ENCODE measurements around the gene COL6A3. TPM values are rescaled to one million over a fixed set of nuclear protein-coding genes. Genes with fewer than 3 reads are reported as not detected.

The COL6A3 gene
- total RNA-seq, 1 experiment from 2014 or later: 1.2 TPM

GRCh38 chr2:237424544-237424943 lies 10.6 kb upstream of the COL6A3 start:
- Histone ChIP-seq H3K9ac (ENCODE audit: low read length) (no peak overlapping the region), H3K27ac (ENCODE audit: low read depth, low read length) (no peak overlapping the region), H2AFZ (ENCODE audit: low read depth, low read length, poor library complexity, severe bottlenecking) (peak overlapping the region; percentile 32), H3K4me1 (ENCODE audit: control insufficient read depth in 1 of 2, insufficient read depth in 2 of 2, low read length in 2 of 2) (peaks cover 5 to 10% of the 10 kb centered on the region in 2 experiments; a peak in 3 of 4 replicates), H3K27me3 (ENCODE audit: insufficient read depth, low read length) (no peaks in the 10 kb centered on the region; the same call in 1 of the 2 replicates), H3K9me3 (ENCODE audit: control insufficient read depth in 1 of 2, insufficient read depth in 1 of 2, low read depth in 1 of 2, low read length in 2 of 2) (no peaks in the 10 kb centered on the region), H3K79me2 (ENCODE audit: insufficient read depth, low read length) (no peaks in the 10 kb centered on the region), H3K4me2 (ENCODE audit: low read length) (no peak overlapping the region), H4K20me1 (ENCODE audit: insufficient read depth) (no peaks in the 10 kb centered on the region), H3K36me3 (ENCODE audit: control insufficient read depth in 1 of 2, insufficient read depth in 2 of 2, low read length in 2 of 2) (no peaks in the 10 kb centered on the region), H3K4me3 (replicated peaks in 1 of 2; ENCODE audit: low read depth in 1 of 2, low read length in 2 of 2) (no peak overlapping the region), H3K9me2 (ENCODE audit: insufficient read depth) (no peaks in the 10 kb centered on the region)
- TF ChIP-seq YY1 (IDR thresholded peaks at IDR 0.05; ENCODE audit: extremely low read depth, insufficient replicate concordance, low read depth, low read length) (no peak), TCF7L2 (IDR thresholded peaks at IDR 0.05; ENCODE audit: borderline replicate concordance, extremely low read depth, insufficient read depth, insufficient read length) (no peak), ELF1 (IDR thresholded peaks at IDR 0.05; ENCODE audit: borderline replicate concordance, low read depth) (no peak), EGR1 (IDR thresholded peaks at IDR 0.05; ENCODE audit: low read depth) (no peak), CBX3 (IDR thresholded peaks at IDR 0.05; ENCODE audit: low read depth) (no peak), JUND (IDR thresholded peaks at IDR 0.05) (no peak), FOSL1 (IDR thresholded peaks at IDR 0.05; ENCODE audit: low read depth) (no peak), CEBPB (IDR thresholded peaks at IDR 0.05; ENCODE audit: low read depth) (no peak), SIN3A (IDR thresholded peaks at IDR 0.05; ENCODE audit: low read depth) (no peak), ZFX (IDR thresholded peaks at IDR 0.05) (no peak), POLR2A (IDR thresholded peaks at IDR 0.05; ENCODE audit: borderline replicate concordance, extremely low read depth, insufficient read depth, insufficient read length) (no peak)
- TF ChIP-seq, protein P1, sequence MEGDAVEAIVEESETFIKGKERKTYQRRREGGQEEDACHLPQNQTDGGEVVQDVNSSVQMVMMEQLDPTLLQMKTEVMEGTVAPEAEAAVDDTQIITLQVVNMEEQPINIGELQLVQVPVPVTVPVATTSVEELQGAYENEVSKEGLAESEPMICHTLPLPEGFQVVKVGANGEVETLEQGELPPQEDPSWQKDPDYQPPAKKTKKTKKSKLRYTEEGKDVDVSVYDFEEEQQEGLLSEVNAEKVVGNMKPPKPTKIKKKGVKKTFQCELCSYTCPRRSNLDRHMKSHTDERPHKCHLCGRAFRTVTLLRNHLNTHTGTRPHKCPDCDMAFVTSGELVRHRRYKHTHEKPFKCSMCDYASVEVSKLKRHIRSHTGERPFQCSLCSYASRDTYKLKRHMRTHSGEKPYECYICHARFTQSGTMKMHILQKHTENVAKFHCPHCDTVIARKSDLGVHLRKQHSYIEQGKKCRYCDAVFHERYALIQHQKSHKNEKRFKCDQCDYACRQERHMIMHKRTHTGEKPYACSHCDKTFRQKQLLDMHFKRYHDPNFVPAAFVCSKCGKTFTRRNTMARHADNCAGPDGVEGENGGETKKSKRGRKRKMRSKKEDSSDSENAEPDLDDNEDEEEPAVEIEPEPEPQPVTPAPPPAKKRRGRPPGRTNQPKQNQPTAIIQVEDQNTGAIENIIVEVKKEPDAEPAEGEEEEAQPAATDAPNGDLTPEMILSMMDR (IDR thresholded peaks at IDR 0.05 in 2 of 3, conservative IDR thresholded peaks at IDR 0.05 in 1 of 3; ENCODE audit: borderline replicate concordance in 1 of 3, insufficient read depth in 1 of 3, low read depth in 2 of 3, low read length in 2 of 3): no peak
- TF ChIP-seq, protein P2, sequence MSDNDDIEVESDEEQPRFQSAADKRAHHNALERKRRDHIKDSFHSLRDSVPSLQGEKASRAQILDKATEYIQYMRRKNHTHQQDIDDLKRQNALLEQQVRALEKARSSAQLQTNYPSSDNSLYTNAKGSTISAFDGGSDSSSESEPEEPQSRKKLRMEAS (IDR thresholded peaks at IDR 0.05): no peak
- TF ChIP-seq, protein P3, sequence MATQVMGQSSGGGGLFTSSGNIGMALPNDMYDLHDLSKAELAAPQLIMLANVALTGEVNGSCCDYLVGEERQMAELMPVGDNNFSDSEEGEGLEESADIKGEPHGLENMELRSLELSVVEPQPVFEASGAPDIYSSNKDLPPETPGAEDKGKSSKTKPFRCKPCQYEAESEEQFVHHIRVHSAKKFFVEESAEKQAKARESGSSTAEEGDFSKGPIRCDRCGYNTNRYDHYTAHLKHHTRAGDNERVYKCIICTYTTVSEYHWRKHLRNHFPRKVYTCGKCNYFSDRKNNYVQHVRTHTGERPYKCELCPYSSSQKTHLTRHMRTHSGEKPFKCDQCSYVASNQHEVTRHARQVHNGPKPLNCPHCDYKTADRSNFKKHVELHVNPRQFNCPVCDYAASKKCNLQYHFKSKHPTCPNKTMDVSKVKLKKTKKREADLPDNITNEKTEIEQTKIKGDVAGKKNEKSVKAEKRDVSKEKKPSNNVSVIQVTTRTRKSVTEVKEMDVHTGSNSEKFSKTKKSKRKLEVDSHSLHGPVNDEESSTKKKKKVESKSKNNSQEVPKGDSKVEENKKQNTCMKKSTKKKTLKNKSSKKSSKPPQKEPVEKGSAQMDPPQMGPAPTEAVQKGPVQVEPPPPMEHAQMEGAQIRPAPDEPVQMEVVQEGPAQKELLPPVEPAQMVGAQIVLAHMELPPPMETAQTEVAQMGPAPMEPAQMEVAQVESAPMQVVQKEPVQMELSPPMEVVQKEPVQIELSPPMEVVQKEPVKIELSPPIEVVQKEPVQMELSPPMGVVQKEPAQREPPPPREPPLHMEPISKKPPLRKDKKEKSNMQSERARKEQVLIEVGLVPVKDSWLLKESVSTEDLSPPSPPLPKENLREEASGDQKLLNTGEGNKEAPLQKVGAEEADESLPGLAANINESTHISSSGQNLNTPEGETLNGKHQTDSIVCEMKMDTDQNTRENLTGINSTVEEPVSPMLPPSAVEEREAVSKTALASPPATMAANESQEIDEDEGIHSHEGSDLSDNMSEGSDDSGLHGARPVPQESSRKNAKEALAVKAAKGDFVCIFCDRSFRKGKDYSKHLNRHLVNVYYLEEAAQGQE (IDR thresholded peaks at IDR 0.05; ENCODE audit: low read depth): no peak
- RAD21 ChIA-PET (ENCODE audit: low non-redundant PET in 1 of 2, low total read pairs in 2 of 2, uncharacterized antibody in 2 of 2, unreplicated experiment in 2 of 2): no interaction called here
- CTCF ChIA-PET: interaction anchor here (0.7 kb wide), 1 partner anchor 147 kb away, joined by 3 read pairs; no protein-coding TSS in a partner anchor
- intact Hi-C loops (cut with micrococcal nuclease): no loop called here
- no peak for ATAC-seq
- no TSS peak for BruUV-seq (replicated peaks)
- DNase-seq (ENCODE audit: low read depth, low spot score): no peak
- POLR2A ChIA-PET: no interaction called here
